MM.1S (cell line): ENCODE measurements around the gene TIMP2.

ENCODE experiments used
- CTCF ChIP-seq: fragments of 300-600 bp; sonication (generic); IDR thresholded peaks from 2 replicates; pipeline ENCODE4 v1.5.1; 2016; ENCODE audit warnings: antibody characterized with exemption, low read length, mixed read lengths
- EZH2 ChIP-seq: fragments of 300-600 bp; sonication (generic); optimal IDR thresholded peaks from 2 replicates; pipeline ENCODE3; 2017; ENCODE audit warnings: low read depth, mild to moderate bottlenecking, antibody characterized with exemption, low read length, mixed read lengths
- EZH2phosphoT487 ChIP-seq: fragments of 300-600 bp; sonication (generic); IDR thresholded peaks from 2 replicates; pipeline ENCODE4 v1.6.1; 2018; ENCODE audit warnings: antibody characterized with exemption, low read length

DNA sequence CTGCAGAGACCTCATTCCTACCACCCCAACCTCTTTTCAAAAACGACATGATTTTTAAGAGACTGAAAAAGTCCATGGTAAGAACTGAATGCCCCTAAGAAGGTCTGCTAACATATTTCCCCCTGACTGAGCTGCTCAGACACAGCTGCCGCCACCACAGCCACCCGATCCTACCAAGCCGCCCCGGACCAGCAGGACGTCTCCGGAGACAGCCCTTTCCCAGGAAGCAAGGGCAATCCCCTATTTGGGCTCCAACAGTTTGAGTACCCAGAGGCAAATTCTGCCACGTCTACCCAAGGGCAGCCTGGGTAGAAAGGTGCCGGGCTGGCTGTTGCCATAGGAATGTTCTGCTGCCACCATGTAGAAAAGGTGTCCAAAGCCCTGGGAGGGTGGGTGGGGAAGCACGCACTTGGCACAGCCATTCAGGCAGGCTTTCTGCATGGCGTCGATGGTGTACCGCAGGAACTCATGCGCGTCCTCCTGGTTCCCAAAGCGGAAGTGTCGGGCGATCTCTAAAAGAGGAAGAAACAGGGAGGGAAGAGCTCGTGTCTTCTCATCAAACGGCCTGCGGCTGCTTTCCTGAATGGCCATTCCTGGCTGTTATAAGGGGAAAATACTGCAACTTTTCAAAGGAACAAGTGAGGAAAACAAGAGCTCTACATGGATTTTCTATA lies 98.2 kb downstream of the TIMP2 start:
- no peak for TF ChIP-seq EZH2
- TF ChIP-seq CTCF, result no peak
- no peak for TF ChIP-seq EZH2phosphoT487
